Ovary (tissue), 3 donors: Measurements from ENCODE around the gene ARHGAP33.

ENCODE experiments used
- EP300 ChIP-seq: sonication (generic); formaldehyde crosslinking; IDR thresholded peaks from one replicate; pipeline ENCODE4 v1.6.1; 2017; ENCODE audit warnings: antibody characterized with exemption
- POLR2A ChIP-seq: fragments of 450-650 bp; IDR thresholded peaks from one replicate; pipeline ENCODE4 v1.6.1; 2017; ENCODE audit warnings: antibody characterized with exemption, mild to moderate bottlenecking, moderate library complexity
- TF ChIP-seq, protein P1 (sequence below), 3 donors: fragments of 450-650 bp in 2 of 3; fragments of 200-600 bp in 1 of 3; IDR thresholded peaks; one replicate each; pipeline versions ENCODE4 v1.5.1 to v1.8.0; 2016 to 2022; ENCODE audit warnings: antibody characterized with exemption in 3 of 3, mild to moderate bottlenecking in 1 of 3
- donor health status: DM: no; HTN: no; CAD: no.

DNA sequence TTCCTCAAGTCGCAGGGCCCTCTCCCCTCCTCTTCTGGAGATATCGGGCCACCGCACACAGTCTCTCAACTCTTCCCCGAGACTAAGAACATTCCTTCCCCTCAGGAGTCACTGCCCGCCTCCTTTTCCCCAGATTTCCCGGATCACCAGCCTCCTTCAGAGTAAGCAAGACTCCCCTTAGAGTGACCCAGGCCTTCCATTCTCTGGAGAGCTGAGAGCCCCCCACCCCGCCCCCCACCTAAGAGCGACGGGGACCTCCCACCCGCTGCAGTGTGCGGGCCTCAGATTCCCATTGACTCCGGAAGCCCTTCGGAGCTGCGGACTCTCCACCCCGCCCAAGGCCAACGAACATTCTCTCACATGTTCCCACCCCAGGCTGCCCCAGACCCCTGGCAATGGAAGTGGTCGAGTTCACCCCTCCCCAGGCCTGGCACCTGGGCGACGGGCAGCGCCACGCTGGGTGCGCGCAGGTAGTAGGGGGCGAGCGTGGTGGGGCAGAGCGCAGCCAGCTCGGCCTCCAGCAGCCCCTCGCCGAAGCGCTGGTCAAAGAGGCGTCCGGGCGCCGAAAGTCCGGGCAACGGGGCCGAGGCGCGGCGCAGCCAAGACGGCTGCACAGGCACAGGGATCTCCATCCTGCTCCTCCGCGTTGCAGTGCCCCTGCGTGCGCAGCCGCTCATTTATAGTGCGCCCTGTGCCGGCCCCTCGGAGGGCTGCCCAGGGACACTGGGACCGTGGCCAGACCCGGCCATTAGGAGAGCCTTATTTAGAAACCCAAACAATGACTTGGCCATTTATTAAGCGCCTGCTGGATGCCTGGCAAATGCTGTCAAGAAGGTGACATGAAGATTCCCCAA lies 18.8 kb upstream of the ARHGAP33 start, which contains the start of gene HSPB6:
- TF ChIP-seq EP300 (no peak), POLR2A (peak; percentile 89)
- TF ChIP-seq, protein P1, sequence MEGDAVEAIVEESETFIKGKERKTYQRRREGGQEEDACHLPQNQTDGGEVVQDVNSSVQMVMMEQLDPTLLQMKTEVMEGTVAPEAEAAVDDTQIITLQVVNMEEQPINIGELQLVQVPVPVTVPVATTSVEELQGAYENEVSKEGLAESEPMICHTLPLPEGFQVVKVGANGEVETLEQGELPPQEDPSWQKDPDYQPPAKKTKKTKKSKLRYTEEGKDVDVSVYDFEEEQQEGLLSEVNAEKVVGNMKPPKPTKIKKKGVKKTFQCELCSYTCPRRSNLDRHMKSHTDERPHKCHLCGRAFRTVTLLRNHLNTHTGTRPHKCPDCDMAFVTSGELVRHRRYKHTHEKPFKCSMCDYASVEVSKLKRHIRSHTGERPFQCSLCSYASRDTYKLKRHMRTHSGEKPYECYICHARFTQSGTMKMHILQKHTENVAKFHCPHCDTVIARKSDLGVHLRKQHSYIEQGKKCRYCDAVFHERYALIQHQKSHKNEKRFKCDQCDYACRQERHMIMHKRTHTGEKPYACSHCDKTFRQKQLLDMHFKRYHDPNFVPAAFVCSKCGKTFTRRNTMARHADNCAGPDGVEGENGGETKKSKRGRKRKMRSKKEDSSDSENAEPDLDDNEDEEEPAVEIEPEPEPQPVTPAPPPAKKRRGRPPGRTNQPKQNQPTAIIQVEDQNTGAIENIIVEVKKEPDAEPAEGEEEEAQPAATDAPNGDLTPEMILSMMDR (IDR thresholded peaks at IDR 0.05): peak in 1 of 3 donors; percentile 5
